GM12892 (cell line): ENCODE results near the gene SAMD4A.
A peak's percentile ranks its signal among the peaks of the same experiment; 100 is the strongest.

Experiments
- DNase-seq: peaks from one replicate; pipeline ENCODE4 v3.0.0; 2011; ENCODE audit not compliant: insufficient read length
- FAIRE-seq: peaks from 2 replicates; lab custom pipeline; 2011; peaks lifted over from hg19 to GRCh38; lab: Jason Lieb, UNC
- POLR2A ChIP-seq: IDR thresholded peaks from 2 replicates; pipeline ENCODE4 v1.6.1; 2011; ENCODE audit warnings: low read depth, low read length, control low read depth
- POLR2AphosphoS5 ChIP-seq: IDR thresholded peaks from 2 replicates; pipeline ENCODE4 v1.6.1; 2011; ENCODE audit warnings: low read depth, low read length, control low read depth
- TAF1 ChIP-seq: IDR thresholded peaks from 2 replicates; pipeline ENCODE4 v1.6.1; 2011; ENCODE audit warnings: low read depth, mild to moderate bottlenecking, control low read depth, low read length, borderline replicate concordance

SAMD4A gene

DNA sequence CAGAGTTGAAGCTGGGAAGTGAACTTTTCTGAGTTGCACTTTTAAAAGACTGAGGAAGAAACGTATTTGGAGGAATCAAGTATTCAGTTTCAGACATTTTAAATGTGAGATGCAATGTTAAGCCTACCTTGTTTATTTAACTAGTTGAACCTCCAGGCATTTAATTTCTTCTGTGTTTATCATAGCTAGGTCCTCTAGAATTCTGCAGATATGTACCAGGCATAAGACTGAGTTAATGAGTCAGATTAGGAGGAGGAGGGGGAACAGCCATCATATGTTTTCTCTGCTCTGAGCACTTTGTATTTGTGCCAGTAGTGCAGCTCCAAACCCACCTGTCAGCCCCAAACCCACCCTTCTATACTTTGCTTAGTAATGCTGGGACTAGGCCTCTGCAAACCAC lies 16.4 kb upstream of the SAMD4A start:
- DNase-seq (no peak), FAIRE-seq (no peak)

DNA sequence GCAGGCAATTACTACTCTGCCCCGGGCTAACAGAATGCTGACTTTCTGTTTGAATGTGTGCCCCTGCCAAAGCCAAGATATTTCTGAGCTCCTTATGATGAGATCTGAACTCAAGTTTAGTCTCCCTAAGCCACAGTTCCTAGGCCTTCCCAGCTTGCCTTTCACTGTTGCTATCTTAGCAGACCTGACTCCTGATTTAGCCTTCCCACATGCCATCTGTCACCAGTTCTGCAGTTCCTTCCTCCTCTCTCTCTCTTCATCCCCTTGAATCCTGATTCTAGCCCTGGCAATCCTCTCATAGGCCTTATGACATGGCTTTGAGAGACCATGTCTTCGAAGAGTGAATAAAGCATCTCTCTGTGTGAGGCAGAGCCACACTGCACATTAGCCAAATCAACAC lies 12.5 kb upstream of the SAMD4A start:
- FAIRE-seq (no peak), DNase-seq (no peak)
- TF ChIP-seq TAF1 = no peak
- TF ChIP-seq POLR2AphosphoS5 = no peak
- no peak for TF ChIP-seq POLR2A

More for the DNA sequence above, 16.4 kb upstream of the SAMD4A start:
- TF ChIP-seq TAF1 (no peak), POLR2A (no peak), POLR2AphosphoS5 (no peak)

DNA sequence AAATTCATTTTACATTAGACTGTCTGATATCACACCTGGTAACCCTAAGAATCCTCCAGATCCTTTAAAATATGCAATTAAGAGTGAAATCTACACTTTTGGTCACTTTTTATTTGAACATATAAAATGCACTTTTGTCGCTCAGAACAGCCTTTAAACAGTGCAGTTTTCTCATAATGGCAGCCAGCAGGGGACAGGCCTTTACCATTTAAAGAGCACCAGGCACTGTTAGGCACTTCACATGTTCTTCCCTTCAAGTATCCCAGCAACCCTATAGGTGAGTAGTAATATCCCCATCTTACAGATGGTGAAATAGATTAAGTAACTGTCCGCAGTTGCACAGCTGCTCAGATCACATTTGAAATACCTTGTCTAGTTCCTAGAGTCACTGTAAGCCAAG lies 11.3 kb upstream of the SAMD4A start:
- FAIRE-seq = no peak
- no peak for DNase-seq
- TF ChIP-seq POLR2AphosphoS5 = no peak
- TF ChIP-seq TAF1 = no peak
- no peak for TF ChIP-seq POLR2A

DNA sequence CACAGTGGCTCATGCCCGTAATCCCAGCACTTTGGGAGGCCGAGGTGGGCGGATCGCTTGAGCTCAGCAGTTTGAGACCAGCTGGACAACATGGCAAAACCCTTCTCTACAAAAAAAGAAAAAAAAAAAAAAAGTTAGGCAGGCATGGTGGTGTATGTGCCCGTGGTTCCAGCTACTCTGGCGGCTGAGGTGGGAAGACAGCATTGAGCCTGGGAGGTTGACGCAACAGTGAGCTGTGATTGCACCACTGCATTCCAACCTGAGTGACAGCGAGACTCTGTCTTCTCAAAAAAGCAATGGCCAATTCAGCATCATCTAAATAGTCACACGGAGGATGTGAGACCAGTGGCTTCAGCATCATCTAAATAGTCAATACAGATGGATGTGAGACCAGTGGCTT lies 10.4 kb upstream of the SAMD4A start:
- FAIRE-seq (no peak), DNase-seq (no peak)
- TF ChIP-seq POLR2A (no peak), POLR2AphosphoS5 (no peak)

DNA sequence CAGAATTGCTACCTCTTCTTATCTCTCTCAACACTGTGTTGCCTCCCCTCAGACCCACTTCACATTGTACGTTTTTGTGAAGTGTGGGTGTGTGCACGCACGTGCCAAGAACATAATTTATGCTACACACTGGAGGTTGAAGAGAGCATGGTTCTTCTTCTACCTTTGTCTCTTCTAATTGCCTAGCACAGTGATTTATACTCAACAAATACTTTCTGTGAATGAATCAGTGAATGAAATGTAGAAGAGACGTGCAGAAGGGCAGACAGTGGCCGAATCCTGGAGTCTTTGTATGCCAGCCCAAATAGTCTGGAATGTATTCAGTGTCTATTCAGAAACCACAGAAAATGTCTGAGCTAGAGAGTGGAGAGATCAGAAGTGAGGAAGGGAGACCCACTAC lies 4.6 kb upstream of the SAMD4A start:
- FAIRE-seq (no peak), DNase-seq (no peak)
- no peak for TF ChIP-seq POLR2AphosphoS5

DNA sequence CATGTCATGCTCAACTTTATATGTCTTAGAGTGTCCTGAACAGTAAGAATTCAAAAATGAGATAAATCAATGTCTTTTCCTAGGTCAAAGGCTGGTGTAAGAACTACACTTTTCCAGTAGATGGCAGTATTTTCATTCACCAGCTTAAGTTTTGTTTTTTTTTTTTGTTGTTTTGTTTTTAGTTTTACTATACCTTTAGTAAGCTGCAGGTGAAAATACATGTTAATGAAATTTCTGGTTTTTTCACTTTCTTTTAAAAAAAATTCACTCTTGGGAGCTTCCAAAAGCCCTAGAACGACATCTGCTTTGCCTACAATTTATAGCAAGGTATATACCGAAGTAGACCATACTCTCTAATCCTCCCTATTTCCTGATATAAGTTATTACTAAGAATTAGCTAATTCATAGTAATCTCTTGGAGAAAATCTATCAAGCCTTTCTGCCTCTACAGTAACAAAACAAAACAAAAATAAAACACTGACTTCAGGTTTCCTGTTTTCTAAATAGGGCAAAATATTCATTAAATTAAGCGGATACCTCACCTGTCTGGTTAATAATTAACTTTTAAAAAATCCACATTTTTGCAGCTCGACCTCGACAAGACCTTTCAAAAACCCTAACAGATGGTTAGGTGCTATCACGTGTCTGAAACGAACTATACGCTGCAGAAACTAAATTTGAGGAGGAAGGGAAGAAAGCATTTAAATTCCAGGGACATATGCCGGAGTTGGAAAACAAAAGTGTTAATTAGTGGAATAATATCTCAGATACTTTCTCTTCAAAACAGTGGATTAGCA lies 2.7 kb upstream of the SAMD4A start:
- no peak for TF ChIP-seq POLR2A
- TF ChIP-seq POLR2AphosphoS5 = no peak
- TF ChIP-seq TAF1 = no peak
- peak; percentile 82 for FAIRE-seq
- no peak for DNase-seq

DNA sequence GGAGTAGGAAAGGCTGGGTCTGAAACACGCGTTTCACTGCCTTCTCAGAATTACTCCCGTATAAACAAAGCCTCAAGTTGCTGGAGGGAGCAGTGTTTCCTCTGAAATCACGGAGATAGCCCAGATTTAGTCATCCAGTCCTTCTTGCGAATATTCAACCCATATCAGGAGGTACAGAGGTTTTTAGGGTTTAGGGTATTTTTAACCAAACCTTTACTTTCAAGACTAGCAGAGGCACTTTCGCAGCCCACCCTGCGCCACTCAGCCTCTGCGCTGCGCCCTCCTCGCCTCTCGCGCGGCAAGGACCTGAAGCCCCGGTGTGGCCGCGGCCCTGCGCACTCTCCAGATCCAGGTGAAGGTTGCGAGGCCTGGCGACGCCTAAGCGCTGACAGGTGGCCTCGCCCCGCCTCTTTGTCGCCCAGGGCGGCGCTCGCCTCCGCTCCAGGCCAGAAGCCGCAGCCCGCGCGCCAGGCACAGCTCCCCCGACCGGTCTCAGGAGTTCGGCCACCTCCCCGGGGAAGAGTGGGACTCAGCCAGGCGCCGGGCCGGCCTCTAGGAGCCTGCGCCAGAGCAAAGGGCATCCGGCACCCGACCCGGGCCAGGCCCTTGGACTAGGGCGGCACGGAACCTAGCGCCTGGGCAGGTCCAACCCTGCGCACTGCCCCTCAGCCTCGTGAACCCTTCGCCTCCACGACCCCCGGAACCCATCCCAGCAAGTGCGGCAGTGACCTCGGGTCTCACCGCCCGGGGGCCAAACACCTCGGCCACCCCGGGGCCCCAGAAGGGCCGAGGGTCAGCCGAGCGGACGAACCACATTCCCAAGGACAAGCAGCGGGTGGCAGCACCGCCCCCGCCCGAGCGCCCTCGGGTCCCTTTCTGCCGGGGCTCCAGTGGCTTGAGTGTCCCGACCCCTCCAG lies 1.8 kb upstream of the SAMD4A start:
- DNase-seq (peak; percentile 46), FAIRE-seq (peak; percentile 80)
- TF ChIP-seq POLR2A (no peak), TAF1 (no peak), POLR2AphosphoS5 (no peak)

DNA sequence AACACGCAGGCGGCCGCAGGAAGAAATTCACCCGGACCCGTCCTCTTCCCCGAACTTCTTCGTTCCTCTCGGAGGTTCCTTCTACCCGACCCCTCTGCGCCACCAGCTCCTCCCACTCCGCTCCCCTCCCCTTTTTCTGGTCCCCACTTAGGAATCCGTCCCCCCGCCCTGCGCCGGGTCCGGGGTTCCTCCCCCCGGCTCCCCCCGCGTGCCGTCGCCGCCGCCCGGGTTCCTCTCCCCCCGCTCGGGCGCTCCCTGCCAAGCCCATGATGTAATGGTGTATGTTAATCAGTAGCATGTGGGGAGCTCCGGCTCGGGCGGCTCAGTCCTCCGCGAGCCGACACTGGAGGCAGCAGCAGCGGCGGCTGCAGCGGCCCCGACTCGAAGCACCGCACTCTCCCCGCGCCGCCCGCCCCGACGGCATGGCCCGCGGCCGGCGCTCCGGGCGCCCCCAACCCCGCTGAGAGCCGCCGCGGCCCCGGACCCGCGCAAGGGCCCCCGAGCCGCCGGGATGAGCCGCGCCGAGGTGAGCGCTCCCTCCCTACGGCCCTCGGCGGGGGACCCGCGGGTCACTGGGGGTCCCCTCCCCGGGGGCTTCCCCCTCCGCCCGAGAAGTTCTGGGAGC lies 1.0 kb upstream of the SAMD4A start:
- FAIRE-seq = peak; percentile 61
- TF ChIP-seq TAF1 (peak; percentile 50; the same call in 1 of the 2 replicates), POLR2A (peak; percentile 36; the same call in 1 of the 2 replicates), POLR2AphosphoS5 (no peak)
- peak; percentile 61 for DNase-seq

DNA sequence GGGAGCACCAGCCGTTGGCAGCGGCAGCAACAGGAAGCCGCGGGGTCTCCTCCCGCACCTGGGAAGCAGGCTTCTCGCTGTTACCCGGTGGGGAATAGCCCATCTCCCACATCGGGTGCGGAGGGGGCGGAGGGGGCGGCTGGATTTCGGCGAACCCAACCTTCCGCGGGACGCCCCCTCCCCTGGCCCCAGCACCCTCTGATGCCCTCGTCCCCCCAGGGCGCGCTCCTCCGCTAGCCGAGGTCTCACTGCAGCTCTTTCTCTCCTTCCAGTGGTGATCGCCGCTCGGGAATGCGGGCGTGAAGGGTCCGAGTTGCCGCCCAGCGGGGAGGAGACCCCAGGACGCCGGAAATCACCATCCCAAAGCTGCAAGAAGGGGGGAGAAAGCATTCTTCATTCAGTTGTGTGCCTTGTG lies 303 bp downstream of the SAMD4A start:
- DNase-seq = no peak
- no peak for FAIRE-seq
- no peak for TF ChIP-seq POLR2A
- no peak for TF ChIP-seq POLR2AphosphoS5
- no peak for TF ChIP-seq TAF1

DNA sequence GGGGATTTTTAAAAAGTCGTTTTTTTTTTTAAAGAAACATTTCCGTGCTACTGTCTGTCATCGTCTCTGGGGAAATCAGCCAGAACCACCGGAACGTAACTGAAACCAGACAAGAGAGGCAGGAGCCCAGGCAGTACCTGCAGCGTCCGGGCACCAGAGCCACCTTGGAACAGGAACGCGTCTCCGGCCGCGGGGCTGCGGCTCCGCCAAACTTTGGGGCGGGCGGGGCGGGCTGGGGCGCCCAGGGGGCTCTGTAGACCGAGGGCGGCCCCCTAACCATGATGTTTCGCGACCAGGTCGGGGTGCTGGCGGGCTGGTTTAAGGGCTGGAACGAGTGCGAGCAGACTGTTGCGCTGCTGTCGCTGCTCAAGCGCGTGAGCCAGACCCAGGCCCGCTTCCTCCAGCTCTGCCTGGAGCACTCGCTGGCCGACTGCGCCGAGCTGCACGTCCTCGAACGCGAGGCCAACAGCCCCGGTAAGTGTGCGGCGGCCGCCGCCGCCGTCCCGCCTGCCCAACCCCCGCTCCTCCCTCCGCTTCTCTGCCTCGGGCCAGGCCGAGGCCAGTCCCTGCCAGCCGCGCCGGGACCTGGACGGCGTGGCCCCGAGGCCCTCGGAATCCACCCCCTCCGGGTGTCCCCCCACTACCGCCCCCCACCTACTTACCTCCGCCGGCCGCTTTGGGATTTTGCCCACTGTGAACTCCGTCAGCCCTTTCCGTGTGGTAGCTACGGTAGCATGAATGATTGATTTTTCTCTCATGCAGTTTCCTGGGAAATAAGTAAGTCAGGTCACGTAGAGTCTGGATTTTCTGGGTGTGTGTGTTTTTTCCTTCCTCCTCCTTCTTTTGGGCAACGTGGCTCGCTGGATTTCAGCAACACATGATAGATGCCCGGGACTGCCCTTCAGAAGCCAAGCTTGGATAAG lies 972 bp downstream of the SAMD4A start:
- DNase-seq (peak; percentile 43), FAIRE-seq (peak; percentile 76)
- TF ChIP-seq TAF1 = no peak
- no peak for TF ChIP-seq POLR2AphosphoS5
- no peak for TF ChIP-seq POLR2A
